Pancreas (tissue), 10 donors: Measurements from ENCODE around the gene IPO4. TPM values are rescaled to one million over a fixed set of nuclear protein-coding genes. Genes with fewer than 3 reads are reported as not detected.

ENCODE experiments used
- ATAC-seq, 4 donors: fragments of 200-7000 bp; cut with Tn5 transposase; one replicate each; pipeline versions ENCODE4 v1.8.0 to v1.9.1; 2020; ENCODE audit warnings: mild to moderate bottlenecking in 4 of 4, moderate library complexity in 4 of 4
- DNase-seq, 6 donors: peaks; one replicate each; pipeline ENCODE4 v3.0.0-alpha.2; 2020
- FAIRE-seq: peaks from 2 replicates; lab custom pipeline; 2012; peaks lifted over from hg19 to GRCh38; lab: Jason Lieb, UNC
- H3K27ac ChIP-seq, 4 donors: fragments of 200-600 bp; sonication (generic); 1 replicate in 3 of 4; 2 replicates in 1 of 4; pipeline versions ENCODE4 v1.5.0 to v1.8.0; 2020
- H3K27me3 ChIP-seq, 4 donors: fragments of 200-600 bp; one replicate each; pipeline ENCODE4 v1.8.0; 2021
- H3K36me3 ChIP-seq, 3 donors: fragments of 200-600 bp; sonication (generic) in 1 of 3; one replicate each; pipeline versions ENCODE4 v1.5.0 to v1.8.0; 2020 to 2021
- H3K4me1 ChIP-seq, 3 donors: fragments of 200-600 bp; one replicate each; pipeline ENCODE4 v1.8.0; 2021
- H3K4me3 ChIP-seq, 4 donors: fragments of 200-600 bp; sonication (generic) in 2 of 4; one replicate each; pipeline versions ENCODE4 v1.5.0 to v1.8.0; 2020 to 2021
- H3K9me3 ChIP-seq, 4 donors: fragments of 200-600 bp; one replicate each; pipeline ENCODE4 v1.8.0; 2021
- WGBS, 2 donors: extraction: QIAGEN DNeasy Blood & Tissue Kit; methylation state at CpG; one replicate each; pipeline ENCODE4 v1.1.7; 2013; 5-methylcytosine and 5-hydroxymethylcytosine counted together
- intact Hi-C, 3 donors: fragments of 100-400 bp; cut with DNase I; formaldehyde crosslinking; loops; one replicate each; pipeline versions ENCODE4 v1.11.1 to v1.14.2; 2022
- polyA plus RNA-seq, 2 donors: library from polyadenylated mRNA; stranded (reverse); fragments of 200-250 nt; gene quantifications; one replicate each; pipeline ENCODE4 v1.2.3, GENCODE V29; 2013
- total RNA-seq, 6 donors: library from RNA; stranded (reverse); fragmentation: NEBNext Ultra II Directional in 4 of 6; extraction: Animal tissue kit (Norgen Biotek cat#: 25700) in 4 of 6; gene quantifications; one replicate each; pipeline versions ENCODE4 v1.2.1 to v1.2.4, GENCODE V29; 2021 to 2023
- TF ChIP-seq, protein P1 (sequence below), 4 donors: fragments of 200-600 bp; sonication (generic) in 3 of 4; IDR thresholded peaks; one replicate each; pipeline versions ENCODE4 v1.5.0 to v1.8.0; 2021; ENCODE audit warnings: antibody characterized with exemption in 4 of 4
- donor health status: healthy with polysubstance abuse.
- donor health status: DM: no; HTN: no; CAD: no; lungs with moderate emphysema.
- donor health status: DM: no; HTN: no; CAD: no.
- donor health status: control.
- donor health status: control.
- donor health status: Bipolar disorder and iron deficiency.
- donor health status: DM: yes; HTN: yes; CAD: no.
- donor health status: DM: no; HTN: no; CAD: no.
- donor health status: DM: no; HTN: no; CAD: no.
- donor health status: DM: yes; HTN: yes; CAD: no.

IPO4 gene
- total and polyA plus RNA-seq, 8 donors: 21.3 to 62.0 (median 29.5) TPM

DNA sequence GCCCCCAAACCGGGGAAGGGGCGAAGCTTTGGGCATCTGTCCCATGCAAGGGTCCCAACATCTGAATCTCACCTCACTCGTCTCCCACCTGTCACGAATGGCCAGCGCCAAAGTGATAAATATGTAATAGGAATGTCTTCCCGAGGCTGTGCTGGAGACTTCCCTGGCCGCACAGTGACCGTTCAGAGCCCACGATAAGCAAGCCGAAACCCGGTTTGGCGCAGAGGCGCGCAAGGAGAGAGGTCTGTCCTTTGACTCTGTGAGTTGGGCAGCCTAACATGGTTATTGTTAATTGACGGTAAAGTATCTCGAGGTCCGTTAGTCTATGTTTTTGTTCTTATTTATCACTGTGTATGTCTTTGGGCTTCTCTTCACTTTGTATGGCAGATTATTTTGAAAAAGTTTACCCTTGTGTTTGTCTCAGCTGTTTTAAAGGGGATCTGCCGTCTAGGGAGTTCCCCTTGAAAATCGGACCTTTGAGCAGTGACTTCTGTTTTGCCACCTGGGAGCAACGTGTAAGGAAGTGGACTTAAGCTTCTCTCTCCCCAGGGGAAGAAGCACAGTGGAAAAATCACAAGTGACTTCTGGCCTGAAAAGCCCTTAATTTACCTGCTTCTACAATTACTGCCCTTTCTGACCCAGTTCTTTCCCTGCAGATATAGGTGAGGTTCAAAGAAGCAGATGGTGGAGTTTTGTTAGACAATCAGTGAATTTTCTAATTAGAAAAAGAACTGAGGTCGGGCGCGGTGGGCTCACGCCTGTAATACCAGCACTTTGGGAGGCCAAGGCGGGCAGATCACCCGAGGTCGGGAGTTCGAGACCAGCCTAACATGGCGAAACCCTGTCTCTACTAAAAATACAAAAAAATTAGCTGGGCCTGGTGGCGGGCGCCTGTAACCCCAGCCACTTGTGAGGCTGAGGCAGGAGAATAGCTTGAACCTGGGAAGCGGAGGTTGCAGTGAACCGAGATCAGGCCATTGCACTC is 7.7 kb upstream of the IPO4 start:
- no peaks in the 10 kb centered on the region for H3K27me3 ChIP-seq
- H3K27ac ChIP-seq: peak overlapping the region; percentile 94 to 100 (median 99)
- FAIRE-seq (no peak), ATAC-seq (peak; percentile 29 to 60 (median 46)), DNase-seq (no peak)
- peaks cover 0 to 26% (median 4%) of the 10 kb centered on the region in 3 donors for H3K4me1 ChIP-seq
- intact Hi-C loops: no loop called here
- H3K9me3 ChIP-seq: no peaks in the 10 kb centered on the region
- 13 to 15% methylated on average over 33 of the region's 33 CpGs for WGBS, 2 donors
- H3K4me3 ChIP-seq: peak overlapping the region; percentile 59 to 99 (median 96)
- H3K36me3 ChIP-seq: peaks cover 0 to 6% (median 0%) of the 10 kb centered on the region in 3 donors
- TF ChIP-seq, protein P1, sequence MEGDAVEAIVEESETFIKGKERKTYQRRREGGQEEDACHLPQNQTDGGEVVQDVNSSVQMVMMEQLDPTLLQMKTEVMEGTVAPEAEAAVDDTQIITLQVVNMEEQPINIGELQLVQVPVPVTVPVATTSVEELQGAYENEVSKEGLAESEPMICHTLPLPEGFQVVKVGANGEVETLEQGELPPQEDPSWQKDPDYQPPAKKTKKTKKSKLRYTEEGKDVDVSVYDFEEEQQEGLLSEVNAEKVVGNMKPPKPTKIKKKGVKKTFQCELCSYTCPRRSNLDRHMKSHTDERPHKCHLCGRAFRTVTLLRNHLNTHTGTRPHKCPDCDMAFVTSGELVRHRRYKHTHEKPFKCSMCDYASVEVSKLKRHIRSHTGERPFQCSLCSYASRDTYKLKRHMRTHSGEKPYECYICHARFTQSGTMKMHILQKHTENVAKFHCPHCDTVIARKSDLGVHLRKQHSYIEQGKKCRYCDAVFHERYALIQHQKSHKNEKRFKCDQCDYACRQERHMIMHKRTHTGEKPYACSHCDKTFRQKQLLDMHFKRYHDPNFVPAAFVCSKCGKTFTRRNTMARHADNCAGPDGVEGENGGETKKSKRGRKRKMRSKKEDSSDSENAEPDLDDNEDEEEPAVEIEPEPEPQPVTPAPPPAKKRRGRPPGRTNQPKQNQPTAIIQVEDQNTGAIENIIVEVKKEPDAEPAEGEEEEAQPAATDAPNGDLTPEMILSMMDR (IDR thresholded peaks at IDR 0.05): no peak

DNA sequence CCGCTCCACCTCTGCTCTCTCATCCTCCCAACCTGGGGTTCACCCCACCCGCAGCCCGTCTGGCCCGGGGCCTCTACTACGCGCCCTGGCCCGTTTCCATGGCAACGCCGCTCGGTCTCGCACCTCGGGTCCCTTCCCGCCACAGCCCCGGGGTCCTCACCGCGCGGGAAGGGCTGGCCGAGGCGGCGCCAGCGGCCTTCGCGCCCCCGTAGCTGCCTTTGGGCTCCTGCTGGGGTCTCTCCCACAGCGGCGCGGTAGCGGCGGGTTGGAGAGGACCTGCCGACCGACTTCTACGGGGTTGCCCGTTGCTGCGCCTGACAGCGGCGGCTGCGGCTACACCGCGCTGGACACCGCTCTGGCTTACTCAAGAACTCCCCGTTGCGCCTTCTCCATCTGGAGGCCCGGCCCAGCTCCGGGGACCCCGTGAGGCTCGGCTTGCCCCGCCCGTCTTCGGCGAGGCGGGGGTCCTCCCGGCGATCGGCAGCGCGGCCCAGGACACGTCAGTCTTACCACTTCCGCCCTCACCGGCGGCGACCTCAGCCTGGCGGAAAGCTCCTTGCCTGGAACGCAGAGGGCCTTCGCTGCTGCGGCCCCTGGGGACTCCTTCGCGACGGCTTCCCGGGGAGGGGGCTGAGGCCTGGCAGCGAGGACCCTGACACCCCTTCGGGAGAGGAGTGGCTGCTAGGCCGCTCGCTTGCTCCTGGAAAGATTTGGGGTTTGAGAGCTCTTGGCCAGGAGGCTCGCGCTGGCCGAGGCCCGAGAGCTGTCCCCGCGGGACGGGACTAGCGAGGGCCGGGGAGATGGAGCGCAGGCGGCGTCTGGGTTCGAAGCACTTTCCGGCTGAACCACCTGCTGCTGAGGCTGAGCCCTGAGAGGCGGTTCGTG is 6.8 kb upstream of the IPO4 start, which contains the start of gene TM9SF1:
TSS of gene TM9SF1 (minus strand) at position 256 of the 885 bp plus-strand sequence. CDS start 422 bp downstream, outside the sequence.
- ATAC-seq: peak; percentile 94 to 97 (median 95)
- 0% methylated on average over 86 to 89 of the region's 89 CpGs for WGBS, 2 donors

DNA sequence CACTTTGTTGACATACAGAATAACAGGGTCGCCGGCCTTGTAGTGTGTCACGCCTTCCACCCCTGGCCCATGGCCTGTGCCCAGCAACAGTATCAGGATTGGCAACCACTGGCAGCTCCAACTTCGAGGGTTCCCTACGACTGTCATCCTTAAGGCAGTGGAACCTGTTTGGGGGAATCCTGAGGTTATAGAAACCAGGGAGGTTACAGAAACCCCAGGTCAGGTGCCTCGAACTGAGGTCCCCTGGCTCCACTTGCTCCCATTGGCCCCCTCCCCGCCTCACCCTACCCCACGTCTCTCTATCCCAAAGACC is 6.2 kb upstream of the IPO4 start:
- Histone ChIP-seq H3K27me3 (no peaks in the 10 kb centered on the region), H3K4me1 (peaks cover 0 to 26% (median 4%) of the 10 kb centered on the region in 3 donors), H3K36me3 (peaks cover 0 to 6% (median 0%) of the 10 kb centered on the region in 3 donors), H3K9me3 (no peaks in the 10 kb centered on the region), H3K4me3 (peak overlapping the region; percentile 59 to 99 (median 96)), H3K27ac (peak overlapping the region; percentile 94 to 100 (median 99))
- ATAC-seq (no peak), DNase-seq (no peak), FAIRE-seq (no peak)
- intact Hi-C loops: no loop called here
- TF ChIP-seq, protein P1 (IDR thresholded peaks at IDR 0.05): no peak
- 15 to 23% methylated on average over 8 of the region's 8 CpGs for WGBS, 2 donors

More for the DNA sequence above, 6.8 kb upstream of the IPO4 start, which contains the start of gene TM9SF1:
- peaks cover 0 to 6% (median 0%) of the 10 kb centered on the region in 3 donors for H3K36me3 ChIP-seq
- FAIRE-seq: no peak
- no peaks in the 10 kb centered on the region for H3K27me3 ChIP-seq
- H3K27ac ChIP-seq: peak within 1 kb of the TSS; percentile 94 to 100 (median 99)
- TF ChIP-seq, protein P1 (IDR thresholded peaks at IDR 0.05): no peak
- H3K4me1 ChIP-seq: peaks cover 0 to 26% (median 4%) of the 10 kb centered on the region in 3 donors
- H3K4me3 ChIP-seq: peak within 1 kb of the TSS; percentile 59 to 99 (median 96)
- intact Hi-C loops: no loop called here
- H3K9me3 ChIP-seq: no peaks in the 10 kb centered on the region
- peak; percentile 88 to 97 (median 90) for DNase-seq

DNA sequence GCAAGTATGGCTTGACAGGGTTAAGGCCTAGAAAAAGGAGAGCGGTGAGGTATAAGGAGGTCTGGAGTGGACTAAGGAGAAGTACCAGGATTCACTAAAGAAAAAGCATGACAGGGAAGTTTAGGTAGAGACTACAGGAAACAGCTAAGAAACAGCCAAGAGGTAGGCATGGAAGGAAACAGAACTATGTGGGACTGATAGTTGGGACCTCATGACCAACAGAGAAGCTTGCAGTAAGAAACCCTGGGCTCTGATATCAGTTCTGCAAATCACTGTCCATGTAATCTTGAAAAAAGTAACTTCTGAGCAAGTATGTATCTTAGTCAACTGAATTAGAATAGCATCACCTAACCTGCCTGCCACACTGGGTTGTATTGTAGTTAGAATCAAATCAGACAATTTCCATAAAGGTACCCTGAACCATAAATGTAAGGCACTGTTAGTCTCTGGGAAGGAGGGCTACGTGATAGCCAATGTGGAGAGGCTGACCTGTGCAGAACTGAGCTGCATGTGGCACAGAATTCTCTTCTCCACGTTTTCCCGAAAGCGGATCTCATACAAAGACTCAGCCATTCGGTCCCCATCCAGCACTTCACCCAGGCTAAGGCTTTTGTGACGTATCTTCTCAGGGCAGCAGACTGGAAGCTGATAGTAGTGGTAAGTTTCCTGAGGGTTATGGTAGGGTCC is 5.7 kb upstream of the IPO4 start:
- peaks cover 0 to 26% (median 4%) of the 10 kb centered on the region in 3 donors for H3K4me1 ChIP-seq
- no peaks in the 10 kb centered on the region for H3K27me3 ChIP-seq
- H3K27ac ChIP-seq: peak overlapping the region; percentile 94 to 100 (median 99)
- peaks cover 0 to 6% (median 0%) of the 10 kb centered on the region in 3 donors for H3K36me3 ChIP-seq
- no peaks in the 10 kb centered on the region for H3K9me3 ChIP-seq
- TF ChIP-seq, protein P1 (IDR thresholded peaks at IDR 0.05): no peak
- H3K4me3 ChIP-seq: peak overlapping the region; percentile 59 to 99 (median 96)
- intact Hi-C loops: no loop called here
- WGBS, 2 donors: 46 to 56% methylated on average over 7 of the region's 7 CpGs
- DNase-seq (no peak), FAIRE-seq (no peak), ATAC-seq (no peak)
